NB4 (cell line): ENCODE data around the gene RGSL1.

Experiments
- MYC ChIP-seq: IDR thresholded peaks from 2 replicates; pipeline ENCODE4 v1.6.1; 2011; ENCODE audit warnings: low read depth, low read length
- POLR2A ChIP-seq: IDR thresholded peaks from 2 replicates; pipeline ENCODE4 v1.6.1; 2011; ENCODE audit warnings: mild to moderate bottlenecking; ENCODE audit not compliant: insufficient read length; ENCODE audit errors: extremely low read depth
- TF ChIP-seq, protein P1 (sequence below): IDR thresholded peaks from one replicate; pipeline ENCODE4 v1.5.1; 2012; ENCODE audit warnings: low read depth, low read length

DNA sequence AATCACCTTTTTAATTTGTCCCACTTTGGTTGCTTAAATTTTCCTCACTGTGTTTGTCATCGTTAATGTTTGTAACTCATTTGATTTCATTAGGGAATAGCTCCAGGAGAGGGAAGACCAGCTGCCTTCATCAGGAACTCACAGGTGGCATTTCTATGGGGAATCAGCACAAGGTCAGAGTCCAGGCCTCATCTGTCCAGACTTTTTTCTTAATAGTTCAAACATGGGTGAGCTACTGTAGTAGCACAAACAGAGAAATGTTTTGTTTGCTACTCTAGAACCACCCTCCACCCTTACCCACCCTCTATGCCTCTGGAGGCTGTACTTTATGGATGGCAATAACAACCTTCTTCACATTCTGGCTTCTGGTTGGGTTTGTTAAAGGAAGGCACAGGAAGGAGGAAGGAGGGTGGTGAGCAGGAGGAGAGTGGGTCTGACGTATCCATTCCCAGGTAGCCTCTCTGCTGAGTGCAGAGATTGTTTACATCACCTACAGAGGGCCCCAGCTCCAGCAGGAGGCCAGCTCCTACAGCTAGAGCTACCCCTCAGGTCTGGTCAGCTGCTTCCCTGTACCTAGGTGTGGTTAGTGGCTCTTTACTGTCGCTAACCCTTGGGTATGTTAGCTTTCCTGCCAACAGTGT lies 41.4 kb upstream of the RGSL1 start:
- TF ChIP-seq, protein P1, sequence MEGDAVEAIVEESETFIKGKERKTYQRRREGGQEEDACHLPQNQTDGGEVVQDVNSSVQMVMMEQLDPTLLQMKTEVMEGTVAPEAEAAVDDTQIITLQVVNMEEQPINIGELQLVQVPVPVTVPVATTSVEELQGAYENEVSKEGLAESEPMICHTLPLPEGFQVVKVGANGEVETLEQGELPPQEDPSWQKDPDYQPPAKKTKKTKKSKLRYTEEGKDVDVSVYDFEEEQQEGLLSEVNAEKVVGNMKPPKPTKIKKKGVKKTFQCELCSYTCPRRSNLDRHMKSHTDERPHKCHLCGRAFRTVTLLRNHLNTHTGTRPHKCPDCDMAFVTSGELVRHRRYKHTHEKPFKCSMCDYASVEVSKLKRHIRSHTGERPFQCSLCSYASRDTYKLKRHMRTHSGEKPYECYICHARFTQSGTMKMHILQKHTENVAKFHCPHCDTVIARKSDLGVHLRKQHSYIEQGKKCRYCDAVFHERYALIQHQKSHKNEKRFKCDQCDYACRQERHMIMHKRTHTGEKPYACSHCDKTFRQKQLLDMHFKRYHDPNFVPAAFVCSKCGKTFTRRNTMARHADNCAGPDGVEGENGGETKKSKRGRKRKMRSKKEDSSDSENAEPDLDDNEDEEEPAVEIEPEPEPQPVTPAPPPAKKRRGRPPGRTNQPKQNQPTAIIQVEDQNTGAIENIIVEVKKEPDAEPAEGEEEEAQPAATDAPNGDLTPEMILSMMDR = no peak
- TF ChIP-seq POLR2A (no peak), MYC (no peak)
